ENCODE results near the gene L2HGDH. TPM values are rescaled to one million over a fixed set of nuclear protein-coding genes. Genes with fewer than 3 reads are reported as not detected.

The L2HGDH gene
- polyA plus RNA-seq, 1 of the 3 experiments (the other 2 are of a cell fraction): 8.4 TPM

DNA sequence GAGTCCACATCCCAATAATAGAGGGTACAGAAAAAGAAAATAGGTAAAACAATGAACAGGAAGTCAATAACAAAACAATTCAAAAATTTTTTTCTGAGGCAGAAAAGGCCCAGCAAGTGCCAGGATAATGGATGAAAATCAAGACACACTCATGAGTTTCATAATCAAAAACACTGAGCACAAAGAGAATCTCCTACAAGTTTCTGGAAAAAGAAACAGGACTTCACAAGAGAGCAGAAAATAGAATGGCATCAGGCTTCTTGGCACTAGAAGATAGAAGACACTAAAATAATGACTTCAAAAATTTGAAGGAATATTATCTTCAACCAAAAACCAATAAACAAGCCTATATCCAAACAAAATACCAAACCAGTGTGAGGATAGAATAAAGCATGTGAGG lies 36.9 kb upstream of the L2HGDH start:
- Histone ChIP-seq H4K20me1 (ENCODE audit: insufficient read depth) (no peaks in the 10 kb centered on the region), H3K9me3 (no peaks in the 10 kb centered on the region), H3F3A (replicated peaks; ENCODE audit: insufficient read depth) (peaks cover 4% of the 10 kb centered on the region), H3K4me2 (no peak overlapping the region), H2AFZ (ENCODE audit: low read depth) (no peak overlapping the region), H3K27me3 (ENCODE audit: insufficient read depth) (no peaks in the 10 kb centered on the region), H3K4me1 (ENCODE audit: control insufficient read depth in 1 of 2, insufficient read depth in 2 of 2, low read depth in 1 of 2, low read length in 1 of 2) (peaks cover 0 to 10% of the 10 kb centered on the region in 2 experiments; a peak in 3 of 4 replicates), H3K9me2 (no peaks in the 10 kb centered on the region), H3K36me3 (replicated peaks in 1 of 2; ENCODE audit: control insufficient read depth in 1 of 2, insufficient read depth in 2 of 2, low read length in 1 of 2) (no peaks in the 10 kb centered on the region), H3K4me3 (ENCODE audit: low read depth in 2 of 2, low read length in 1 of 2) (no peak overlapping the region), H3K27ac (ENCODE audit: low read depth in 2 of 2, low read length in 1 of 2) (no peak overlapping the region), H3K79me2 (ENCODE audit: insufficient read depth) (no peaks in the 10 kb centered on the region), H3K9ac (no peak overlapping the region)
- TF ChIP-seq GABPA (IDR thresholded peaks at IDR 0.05; ENCODE audit: low read depth) (no peak), USF1 (IDR thresholded peaks at IDR 0.05; ENCODE audit: borderline replicate concordance, low read depth) (no peak), USF2 (IDR thresholded peaks at IDR 0.05; ENCODE audit: borderline replicate concordance, low read depth, low read length) (no peak), POLR2AphosphoS5 (IDR thresholded peaks at IDR 0.05; ENCODE audit: low read depth, low read length) (no peak), EP300 (IDR thresholded peaks at IDR 0.05; ENCODE audit: borderline replicate concordance in 1 of 2, low read depth in 1 of 2, low read length in 1 of 2) (no peak), RFX5 (IDR thresholded peaks at IDR 0.05; ENCODE audit: low read length) (no peak), CTCF (IDR thresholded peaks at IDR 0.05) (no peak), YY1 (IDR thresholded peaks at IDR 0.05; ENCODE audit: low read depth) (no peak)
- ChIA-PET CTCF (interaction anchor here (2.1 kb wide), 1 partner anchor 28 kb away, joined by 7 read pairs; no protein-coding TSS in a partner anchor), POLR2A (no interaction called here)
- no peak for DNase-seq

GRCh38 chr14:50347521-50347920 lies 35.5 kb upstream of the L2HGDH start:
- Histone ChIP-seq H2AFZ (ENCODE audit: low read depth) (peak overlapping the region; percentile 39), H3K4me2 (no peak overlapping the region), H3K9me3 (no peaks in the 10 kb centered on the region), H3F3A (replicated peaks; ENCODE audit: insufficient read depth) (peaks cover 4% of the 10 kb centered on the region), H3K4me3 (ENCODE audit: low read depth in 2 of 2, low read length in 1 of 2) (no peak overlapping the region), H3K9ac (no peak overlapping the region), H3K36me3 (replicated peaks in 1 of 2; ENCODE audit: control insufficient read depth in 1 of 2, insufficient read depth in 2 of 2, low read length in 1 of 2) (no peaks in the 10 kb centered on the region), H3K27me3 (ENCODE audit: insufficient read depth) (no peaks in the 10 kb centered on the region), H3K9me2 (no peaks in the 10 kb centered on the region), H4K20me1 (ENCODE audit: insufficient read depth) (no peaks in the 10 kb centered on the region), H3K4me1 (ENCODE audit: control insufficient read depth in 1 of 2, insufficient read depth in 2 of 2, low read depth in 1 of 2, low read length in 1 of 2) (peaks cover 11 to 18% of the 10 kb centered on the region in 2 experiments), H3K27ac (ENCODE audit: low read depth in 2 of 2, low read length in 1 of 2) (peak overlapping the region in 1 of 2 experiments; percentile 7; a peak in 1 of 4 replicates), H3K79me2 (ENCODE audit: insufficient read depth) (no peaks in the 10 kb centered on the region)
- TF ChIP-seq, protein P1, sequence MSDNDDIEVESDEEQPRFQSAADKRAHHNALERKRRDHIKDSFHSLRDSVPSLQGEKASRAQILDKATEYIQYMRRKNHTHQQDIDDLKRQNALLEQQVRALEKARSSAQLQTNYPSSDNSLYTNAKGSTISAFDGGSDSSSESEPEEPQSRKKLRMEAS (IDR thresholded peaks at IDR 0.05; ENCODE audit: low read depth): 0 out of 2 replicates have a peak, but pooled peaks have one; percentile 36
- TF ChIP-seq FOSL2 (IDR thresholded peaks at IDR 0.05; ENCODE audit: borderline replicate concordance, low read depth) (no peak), JUND (IDR thresholded peaks at IDR 0.05) (0 out of 2 replicates have a peak, but pooled peaks have one; percentile 13)
- CTCF ChIA-PET: interaction anchor here (1.0 to 2.1 kb wide), 3 partner anchors 8 to 185 kb away, joined by 3 to 7 read pairs (median 6); partner anchors contain the start of gene MAP4K5
- POLR2A ChIA-PET: no interaction called here
- no peak for DNase-seq
- WGBS (ENCODE audit: low lambda C conversion rate): 75% methylated on average over 1 of the region's 1 CpG
